ENCODE results near the gene ATG9B. TPM values are rescaled to one million over a fixed set of nuclear protein-coding genes. Genes with fewer than 3 reads are reported as not detected.

Gene ATG9B
- total and polyA plus RNA-seq, 2 donors (not counting 1 experiment from before 2014, with no cell fraction given) = 5.1 to 7.2 TPM

DNA sequence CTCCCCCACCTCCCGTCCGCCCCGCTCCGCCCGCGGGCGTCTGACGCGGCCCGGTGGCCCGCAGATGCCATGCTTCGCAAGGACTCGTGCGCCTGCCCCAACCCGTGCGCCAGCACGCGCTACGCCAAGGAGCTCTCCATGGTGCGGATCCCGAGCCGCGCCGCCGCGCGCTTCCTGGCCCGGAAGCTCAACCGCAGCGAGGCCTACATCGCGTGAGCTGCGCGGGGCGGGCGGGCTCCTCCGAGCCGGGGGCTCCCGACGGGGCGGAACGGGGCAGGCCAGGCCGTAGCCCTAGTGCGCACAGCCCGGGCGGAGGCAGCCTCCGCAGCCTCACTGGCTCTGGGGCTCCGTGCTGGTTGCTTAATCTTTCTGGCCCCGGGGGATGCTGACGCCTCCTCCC, 26.8 kb upstream of the ATG9B start:
- H2AFZ ChIP-seq (ENCODE audit: insufficient read depth, low read depth, low read length, poor library complexity, severe bottlenecking) = no peak overlapping the region
- ATAC-seq (ENCODE audit: low read depth) = peak; percentile 32
- H3K4me3 ChIP-seq (ENCODE audit: control extremely low read depth in 1 of 5, extremely low read depth in 1 of 5, insufficient read depth in 1 of 5, low read depth in 2 of 5, low read length in 4 of 5) = no peak overlapping the region
- TF ChIP-seq CTCF (IDR thresholded peaks at IDR 0.05) (no peak), EZH2 (IDR thresholded peaks at IDR 0.05; ENCODE audit: borderline replicate concordance, insufficient read depth, low read depth, low read length, poor library complexity, severe bottlenecking) (no peak)
- H3K9me3 Mint-ChIP-seq (ENCODE audit: insufficient read depth) = no peaks in the 10 kb centered on the region
- H3K27ac Mint-ChIP-seq = no peak overlapping the region
- H3K4me2 ChIP-seq (replicated peaks; ENCODE audit: low read depth, low read length, poor library complexity, severe bottlenecking) = peak overlapping the region; percentile 51
- H3K4me1 Mint-ChIP-seq = peaks cover 6% of the 10 kb centered on the region
- peaks cover 6% of the 10 kb centered on the region for H3K27me3 Mint-ChIP-seq
- intact Hi-C loops (cut with micrococcal nuclease) = no loop called here
- WGBS (ENCODE audit: insufficient coverage) = 3% methylated on average over 48 of the region's 50 CpGs
- no peak overlapping the region for H3K9ac ChIP-seq (ENCODE audit: low read length)
- ChIA-PET POLR2A (no interaction called here), CTCF (no interaction called here)
- no peak overlapping the region for H3K4me3 Mint-ChIP-seq
- H3K4me1 ChIP-seq (ENCODE audit: control insufficient read depth in 2 of 2, insufficient read depth in 2 of 2, low read length in 2 of 2) = peaks cover 0 to 3% of the 10 kb centered on the region in 2 donors
- DNase-seq = peak; percentile 66
- H3K27me3 ChIP-seq (replicated peaks in 1 of 4; ENCODE audit: control extremely low read depth in 1 of 4, control insufficient read depth in 3 of 4, insufficient read depth in 4 of 4, low read length in 3 of 4) = peaks cover 0 to 13% (median 3%) of the 10 kb centered on the region in 4 experiments
- no peaks in the 10 kb centered on the region for H3K9me3 ChIP-seq (ENCODE audit: control extremely low read depth in 1 of 3, control insufficient read depth in 2 of 3, insufficient read depth in 1 of 3, low read length in 2 of 3)
- H3K36me3 ChIP-seq (replicated peaks in 1 of 2; ENCODE audit: control extremely low read depth in 1 of 2, control insufficient read depth in 1 of 2, extremely low read depth in 1 of 2, insufficient read depth in 2 of 2, low read length in 1 of 2) = no peaks in the 10 kb centered on the region
- H4K20me1 ChIP-seq (ENCODE audit: control insufficient read depth, insufficient read depth, low read length, poor library complexity, severe bottlenecking) = no peaks in the 10 kb centered on the region
- H3K27ac ChIP-seq (ENCODE audit: low read length in 2 of 2) = no peak overlapping the region
- no peaks in the 10 kb centered on the region for H3K79me2 ChIP-seq (ENCODE audit: control insufficient read depth, insufficient read depth, low read length)

- peaks cover 6% of the 10 kb centered on the region for H3K27me3 Mint-ChIP-seq
- CTCF ChIA-PET = no interaction called here
- H3K4me3 ChIP-seq (ENCODE audit: control extremely low read depth in 1 of 5, extremely low read depth in 1 of 5, insufficient read depth in 1 of 5, low read depth in 2 of 5, low read length in 4 of 5) = no peak overlapping the region
- POLR2A ChIA-PET = no interaction called here
- TF ChIP-seq EZH2 (IDR thresholded peaks at IDR 0.05; ENCODE audit: borderline replicate concordance, insufficient read depth, low read depth, low read length, poor library complexity, severe bottlenecking) (no peak), CTCF (IDR thresholded peaks at IDR 0.05) (no peak)
- WGBS (ENCODE audit: insufficient coverage) = 97% methylated on average over 38 of the region's 38 CpGs
- no peaks in the 10 kb centered on the region for H3K36me3 ChIP-seq (replicated peaks in 1 of 2; ENCODE audit: control extremely low read depth in 1 of 2, control insufficient read depth in 1 of 2, extremely low read depth in 1 of 2, insufficient read depth in 2 of 2, low read length in 1 of 2)
- no peak overlapping the region for H3K27ac Mint-ChIP-seq
- no peak overlapping the region for H3K4me2 ChIP-seq (replicated peaks; ENCODE audit: low read depth, low read length, poor library complexity, severe bottlenecking)
- H2AFZ ChIP-seq (ENCODE audit: insufficient read depth, low read depth, low read length, poor library complexity, severe bottlenecking) = no peak overlapping the region
- H4K20me1 ChIP-seq (ENCODE audit: control insufficient read depth, insufficient read depth, low read length, poor library complexity, severe bottlenecking) = no peaks in the 10 kb centered on the region
- H3K27ac ChIP-seq (ENCODE audit: low read length in 2 of 2) = no peak overlapping the region
- no peak overlapping the region for H3K4me3 Mint-ChIP-seq
- peaks cover 6% of the 10 kb centered on the region for H3K4me1 Mint-ChIP-seq
- intact Hi-C loops (cut with micrococcal nuclease) = no loop called here
- no peaks in the 10 kb centered on the region for H3K79me2 ChIP-seq (ENCODE audit: control insufficient read depth, insufficient read depth, low read length)
- H3K4me1 ChIP-seq (ENCODE audit: control insufficient read depth in 2 of 2, insufficient read depth in 2 of 2, low read length in 2 of 2) = peaks cover 0 to 3% of the 10 kb centered on the region in 2 donors
- DNase-seq = no peak
- H3K9ac ChIP-seq (ENCODE audit: low read length) = no peak overlapping the region
- ATAC-seq (ENCODE audit: low read depth) = no peak
- H3K9me3 ChIP-seq (ENCODE audit: control extremely low read depth in 1 of 3, control insufficient read depth in 2 of 3, insufficient read depth in 1 of 3, low read length in 2 of 3) = no peaks in the 10 kb centered on the region
- peaks cover 0 to 13% (median 3%) of the 10 kb centered on the region in 4 experiments for H3K27me3 ChIP-seq (replicated peaks in 1 of 4; ENCODE audit: control extremely low read depth in 1 of 4, control insufficient read depth in 3 of 4, insufficient read depth in 4 of 4, low read length in 3 of 4)
- no peaks in the 10 kb centered on the region for H3K9me3 Mint-ChIP-seq (ENCODE audit: insufficient read depth)
These were observed 24.7 kb upstream of the ATG9B start for GRCh38 chr7:151048911-151049463.
